HG03432 (cell line): ENCODE data around the gene GINS1.

Experiments
- ATAC-seq: cut with Tn5 transposase; IDR thresholded peaks from one replicate; pipeline ENCODE4 v1.9.1; 2021; ENCODE audit warnings: mild to moderate bottlenecking, moderate library complexity; ENCODE audit not compliant: unreplicated experiment

Gene GINS1

GRCh38 chr20:25453035-25453810 is 45.8 kb downstream of the GINS1 start:
- ATAC-seq, result no peak

GRCh38 chr20:25454153-25454900 is 46.9 kb downstream of the GINS1 start:
- no peak for ATAC-seq

- no peak for ATAC-seq
Measured at GRCh38 chr20:25457886-25458680, 50.6 kb downstream of the GINS1 start.

DNA sequence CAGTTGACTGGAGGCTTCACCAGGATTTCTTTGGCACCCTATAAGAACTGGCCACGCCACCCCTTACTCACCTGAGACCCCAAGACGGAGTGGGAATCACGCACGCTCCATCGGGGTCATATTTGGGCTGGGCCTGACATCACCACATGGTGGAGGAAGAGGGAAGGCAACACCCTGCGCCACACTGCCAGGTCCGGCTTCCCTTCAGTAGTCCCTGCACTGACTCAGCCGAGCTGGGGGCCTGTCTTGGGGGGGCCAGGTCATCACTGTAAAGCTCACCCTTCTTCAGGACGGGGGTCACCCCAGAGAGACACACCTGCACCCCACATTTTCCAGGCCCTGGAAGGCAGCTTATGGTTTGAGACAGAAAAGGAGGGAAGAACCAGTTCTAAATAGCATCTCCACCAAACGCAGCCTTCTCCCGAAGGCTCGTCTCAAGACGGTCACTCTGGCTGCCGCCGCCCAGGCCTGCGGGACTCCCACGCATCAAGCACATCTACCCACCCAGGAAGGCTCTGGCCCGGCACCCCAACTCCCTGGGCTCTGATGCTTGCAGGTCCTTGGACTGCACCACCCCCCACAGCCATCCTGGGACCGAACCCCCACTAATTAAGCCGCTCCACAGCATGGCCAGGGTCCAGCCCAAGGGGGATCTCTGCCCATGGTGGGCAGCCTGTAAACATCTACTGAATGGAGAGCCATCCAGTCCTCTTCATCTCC is 51.8 kb downstream of the GINS1 start:
- no peak for ATAC-seq

DNA sequence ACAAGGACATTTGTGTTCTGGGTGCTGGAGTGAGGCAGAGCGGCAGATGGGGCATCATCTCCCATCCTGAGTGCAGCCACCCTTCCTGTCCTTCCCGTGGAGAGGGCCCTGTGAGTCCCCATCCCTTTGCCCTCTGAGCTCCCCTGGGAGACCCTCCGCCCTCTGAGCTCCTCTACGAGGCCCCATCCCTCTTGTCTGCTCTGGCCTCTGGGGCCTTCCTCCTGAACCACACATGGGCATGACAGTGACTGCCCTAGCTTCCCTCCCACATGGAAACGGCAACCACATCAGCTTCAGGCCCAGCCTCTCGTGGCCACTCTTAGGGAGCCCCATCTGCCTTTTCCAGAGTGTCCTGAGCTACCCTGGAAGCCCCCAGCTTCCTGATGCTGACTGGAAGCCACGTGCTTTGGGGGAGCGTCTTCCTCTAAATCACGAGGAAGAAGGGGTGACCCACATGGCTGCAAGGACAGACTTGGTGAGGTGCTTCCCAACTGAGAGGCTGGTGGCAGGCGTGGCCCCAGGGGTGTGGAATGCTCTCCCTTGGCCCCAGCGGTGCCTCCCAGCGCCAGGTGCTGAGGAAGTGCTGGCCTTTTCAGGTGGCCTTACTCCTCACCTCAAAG is 52.6 kb downstream of the GINS1 start:
- no peak for ATAC-seq

DNA sequence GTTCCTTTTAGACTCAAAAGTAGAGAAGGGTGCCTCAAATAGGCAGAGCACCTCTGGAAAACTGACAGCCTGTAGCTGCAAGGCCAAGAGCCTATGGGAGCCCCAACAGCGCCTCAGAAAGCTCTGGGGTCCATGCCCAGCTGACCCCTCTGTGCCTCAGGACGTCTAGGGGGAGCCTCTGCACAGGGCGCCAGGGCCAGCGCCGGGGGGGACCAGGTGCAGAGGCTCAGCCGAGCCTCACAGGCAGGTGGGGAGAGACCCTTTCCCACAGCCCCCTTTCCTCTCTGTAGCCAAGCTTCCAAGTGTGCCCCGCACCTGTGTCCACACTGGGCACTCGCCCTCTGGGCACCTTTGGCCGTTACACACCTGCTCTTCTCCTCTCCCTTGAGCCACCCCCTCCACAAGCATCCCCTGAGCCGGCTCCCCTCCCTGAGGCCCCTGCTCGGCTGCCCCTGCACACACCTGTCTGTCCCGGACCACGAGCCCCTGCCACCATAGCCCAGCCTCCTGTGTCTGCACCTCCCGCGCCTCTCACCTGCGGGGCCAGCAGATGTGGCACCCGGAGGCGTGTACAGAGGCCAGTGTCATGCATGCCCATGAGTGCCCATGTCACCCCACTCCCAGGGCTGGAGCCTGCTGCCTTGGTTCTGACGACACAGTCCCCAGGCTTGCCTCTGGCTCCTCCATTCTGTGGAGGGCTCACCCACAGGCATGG is 53.2 kb downstream of the GINS1 start:
- no peak for ATAC-seq

DNA sequence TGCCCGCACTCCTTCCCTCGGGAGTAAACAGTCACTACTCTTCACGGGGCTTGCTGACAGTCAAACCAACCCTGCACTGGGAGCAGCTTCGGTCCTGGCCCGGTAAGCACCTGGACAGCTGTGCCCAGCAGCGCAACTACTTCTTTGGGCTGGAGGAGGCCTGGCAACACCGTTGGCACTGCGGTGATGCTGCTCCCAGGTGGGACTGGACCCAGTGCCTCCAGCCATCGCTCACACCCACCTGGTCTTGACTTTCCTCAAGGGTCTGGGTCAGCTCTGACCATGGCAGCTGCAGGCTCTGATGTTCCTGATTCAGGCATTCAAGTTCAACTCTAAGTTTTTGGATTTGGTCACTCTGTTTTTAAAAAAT is 53.8 kb downstream of the GINS1 start:
- no peak for ATAC-seq

GRCh38 chr20:25461786-25462545 is 54.5 kb downstream of the GINS1 start:
- peak; percentile 47 for ATAC-seq

GRCh38 chr20:25464501-25465242 is 57.2 kb downstream of the GINS1 start:
- ATAC-seq, result no peak

DNA sequence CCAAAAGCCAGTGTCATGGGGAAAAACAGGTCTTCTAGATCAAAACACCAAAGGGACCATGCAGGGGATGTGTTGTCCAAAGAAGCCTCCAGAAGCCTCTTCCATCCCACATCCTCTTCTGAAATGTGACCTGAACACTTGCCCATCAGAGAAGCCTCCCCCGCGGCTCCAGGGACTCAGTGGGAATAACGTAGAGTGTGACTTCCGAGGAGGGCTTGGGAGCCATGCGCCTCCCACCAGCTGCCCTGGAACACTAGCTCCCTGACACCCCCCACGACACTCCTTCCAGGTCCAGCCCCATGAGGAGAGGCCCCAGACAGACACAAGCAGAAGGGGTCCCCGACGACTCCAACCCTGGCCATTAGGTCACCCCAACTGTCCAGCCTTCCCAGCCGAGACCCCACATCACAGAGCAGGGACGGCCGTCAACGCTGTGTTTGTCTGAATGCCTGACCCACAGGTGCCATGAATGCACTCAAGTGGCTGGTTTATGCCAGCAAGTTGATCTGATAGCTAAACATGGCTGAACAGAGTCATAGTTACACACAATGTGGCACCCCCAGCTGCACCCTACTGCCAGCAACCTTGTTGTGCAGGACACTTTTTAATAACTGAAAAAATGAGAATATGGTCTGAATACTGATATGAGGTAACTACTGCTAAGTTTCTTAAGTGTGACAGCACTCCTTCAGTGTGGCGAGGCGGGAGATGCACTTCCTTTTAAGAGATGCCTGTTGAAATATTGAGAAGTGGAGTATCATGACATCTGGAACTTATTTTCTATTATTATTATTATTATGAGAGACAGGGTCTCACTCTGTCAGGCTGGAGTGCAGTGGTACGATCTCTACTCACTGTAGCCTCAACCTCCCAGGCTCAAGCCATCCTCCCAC is 58.0 kb downstream of the GINS1 start:
- ATAC-seq, result no peak

DNA sequence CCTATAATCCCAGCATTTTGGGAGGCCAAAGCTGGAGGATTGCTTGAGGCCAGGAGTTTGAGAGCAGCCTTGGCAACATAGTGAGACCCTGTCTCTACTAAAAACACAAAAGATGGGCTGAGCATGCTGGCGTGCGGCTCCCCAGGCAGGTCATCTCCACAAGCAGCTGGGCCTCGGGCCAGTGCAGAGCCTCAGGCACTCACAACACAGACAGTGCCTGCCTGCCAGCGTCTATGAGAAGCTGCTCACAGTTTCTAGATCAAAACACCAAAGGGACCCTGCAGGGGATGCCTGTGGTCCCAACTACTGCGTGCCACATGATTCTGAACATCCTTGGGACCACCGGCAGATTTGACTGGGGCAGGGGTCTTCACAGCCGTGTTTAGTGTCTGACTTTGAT is 59.4 kb downstream of the GINS1 start:
- ATAC-seq, result no peak

DNA sequence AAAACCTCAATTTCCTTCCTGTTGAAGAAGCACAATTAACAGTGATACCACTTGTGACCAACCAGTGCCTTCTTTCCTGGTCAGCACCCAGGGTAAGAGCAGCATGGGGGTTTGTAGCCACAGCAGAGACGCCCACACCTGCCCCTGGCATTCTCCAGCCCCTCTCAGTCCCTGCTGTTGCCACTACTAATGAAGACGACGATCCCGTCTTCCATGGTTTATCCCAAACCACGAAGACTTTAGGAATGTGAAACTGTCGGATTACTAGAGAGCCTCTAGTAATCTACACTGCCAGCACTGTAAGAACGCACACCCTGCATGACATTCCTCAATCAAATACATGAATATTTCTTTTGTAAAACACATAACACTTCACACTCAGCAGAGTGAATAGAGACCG is 60.0 kb downstream of the GINS1 start:
- no peak for ATAC-seq

- no peak for ATAC-seq
Measured at GRCh38 chr20:25468126-25469075, 60.9 kb downstream of the GINS1 start.

- no peak for ATAC-seq
Measured at GRCh38 chr20:25469558-25469957, 62.1 kb downstream of the GINS1 start.

- peak; percentile 74 for ATAC-seq
Measured at GRCh38 chr20:25470045-25470444, 62.6 kb downstream of the GINS1 start.

- ATAC-seq, result no peak
Measured at GRCh38 chr20:25471020-25471419, 63.5 kb downstream of the GINS1 start.
